Type B pancreatic cell (in vitro differentiated cells): ENCODE measurements around the gene MAPK8IP3. TPM values are rescaled to one million over a fixed set of nuclear protein-coding genes. Genes with fewer than 3 reads are reported as not detected.

Experiments used
- DNase-seq: peaks from one replicate; pipeline ENCODE4 v3.0.0; 2021; ENCODE audit warnings: mixed read lengths; ENCODE audit not compliant: unreplicated experiment; ENCODE audit errors: extremely low spot score
- H3K27ac Mint-ChIP-seq: 2 replicates; pipeline ENCODE4 v1.8.0; 2021; ENCODE audit warnings: mild to moderate bottlenecking, mixed read lengths
- H3K27me3 Mint-ChIP-seq: 2 replicates; pipeline ENCODE4 v1.8.0; 2021; ENCODE audit warnings: mixed read lengths
- H3K36me3 Mint-ChIP-seq: 2 replicates; pipeline ENCODE4 v1.8.0; 2021; ENCODE audit warnings: mixed read lengths
- H3K4me1 Mint-ChIP-seq: one replicate; pipeline ENCODE4 v1.8.0; 2021; ENCODE audit warnings: mixed read lengths; ENCODE audit not compliant: unreplicated experiment
- H3K4me3 Mint-ChIP-seq: 2 replicates; pipeline ENCODE4 v1.8.0; 2021; ENCODE audit warnings: mild to moderate bottlenecking, mixed read lengths
- H3K9me3 Mint-ChIP-seq: 2 replicates; pipeline ENCODE4 v1.8.0; 2021; ENCODE audit warnings: mixed read lengths
- CTCF ChIP-seq: fragments of 200-600 bp; sonication (generic); conservative IDR thresholded peaks from 2 replicates; pipeline ENCODE4 v1.5.0; 2021; ENCODE audit warnings: antibody characterized with exemption, mild to moderate bottlenecking
- total RNA-seq: library from RNA; stranded (reverse); gene quantifications from 2 replicates; pipeline ENCODE4 v1.2.1, GENCODE V29; 2021; ENCODE audit warnings: low replicate concordance

Gene MAPK8IP3
- total RNA-seq, 1 donor from 2014 or later = 97.5 TPM

GRCh38 chr16:1791943-1792812 is 86.2 kb downstream of the MAPK8IP3 start:
- H3K4me1 Mint-ChIP-seq = no peaks in the 10 kb centered on the region
- no peaks in the 10 kb centered on the region for H3K27me3 Mint-ChIP-seq
- H3K36me3 Mint-ChIP-seq = peaks cover 2% of the 10 kb centered on the region
- no peak for TF ChIP-seq CTCF
- no peak overlapping the region for H3K4me3 Mint-ChIP-seq
- H3K27ac Mint-ChIP-seq = no peak overlapping the region
- DNase-seq = peak; percentile 68
- H3K9me3 Mint-ChIP-seq = no peaks in the 10 kb centered on the region

- Mint-ChIP-seq H3K27ac (no peak overlapping the region), H3K9me3 (no peaks in the 10 kb centered on the region), H3K36me3 (peaks cover 3% of the 10 kb centered on the region), H3K27me3 (no peaks in the 10 kb centered on the region), H3K4me3 (no peak overlapping the region), H3K4me1 (no peaks in the 10 kb centered on the region)
- no peak for TF ChIP-seq CTCF
- no peak for DNase-seq
Observed at GRCh38 chr16:1792836-1793577, 87.0 kb downstream of the MAPK8IP3 start.

- H3K27ac Mint-ChIP-seq = no peak within 1 kb of the TSS
Observed at GRCh38 chr16:1793578-1794220, 87.7 kb downstream of the MAPK8IP3 start, which contains the start of gene IGFALS. TSS of gene IGFALS (minus strand) at chr16:1793705. CDS start at chr16:1793652, 53 bp downstream.

GRCh38 chr16:1794221-1794871 is 88.4 kb downstream of the MAPK8IP3 start:
- peak; percentile 70 for DNase-seq
- H3K36me3 Mint-ChIP-seq = peaks cover 8% of the 10 kb centered on the region
- H3K27ac Mint-ChIP-seq = no peak overlapping the region
- no peak for TF ChIP-seq CTCF
- peaks cover 5% of the 10 kb centered on the region for H3K9me3 Mint-ChIP-seq
- no peaks in the 10 kb centered on the region for H3K4me1 Mint-ChIP-seq
- H3K4me3 Mint-ChIP-seq = no peak overlapping the region
- no peaks in the 10 kb centered on the region for H3K27me3 Mint-ChIP-seq

More at GRCh38 chr16:1793578-1794220, 87.7 kb downstream of the MAPK8IP3 start, which contains the start of gene IGFALS:
- no peak for TF ChIP-seq CTCF
- no peak within 1 kb of the TSS for H3K4me3 Mint-ChIP-seq
- no peaks in the 10 kb centered on the region for H3K4me1 Mint-ChIP-seq
- H3K36me3 Mint-ChIP-seq = peaks cover 3% of the 10 kb centered on the region
- no peaks in the 10 kb centered on the region for H3K27me3 Mint-ChIP-seq
- H3K9me3 Mint-ChIP-seq = no peaks in the 10 kb centered on the region
- peak; percentile 67 for DNase-seq
